Suppressor macrophage (primary cell): ENCODE results near the gene TM9SF3.
A peak's percentile ranks its signal among the peaks of the same experiment; 100 is the strongest.

Experiments used
- DNase-seq, 4 experiments: peaks; one replicate each; pipeline ENCODE4 v3.0.0-alpha.2; 2020 to 2022

Gene TM9SF3

DNA sequence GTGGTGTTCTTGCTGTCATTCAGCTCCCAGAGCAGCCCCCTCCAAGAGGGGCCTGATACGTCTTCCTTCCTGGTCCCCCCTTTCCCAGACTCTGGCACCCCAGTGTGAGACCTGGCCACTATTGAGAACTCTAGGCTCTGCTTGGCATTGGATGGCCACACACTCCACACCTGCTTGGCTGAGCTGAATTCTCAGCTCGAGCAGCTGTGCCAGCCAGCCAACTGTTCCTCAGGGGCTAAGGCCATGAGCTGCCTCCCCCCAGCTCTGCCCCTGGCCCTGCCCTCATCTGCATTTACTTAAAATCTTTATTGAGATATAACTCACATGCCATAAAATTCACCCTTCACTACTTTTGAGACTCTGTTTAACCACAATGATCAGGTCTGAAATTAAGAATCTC lies 79.8 kb downstream of the TM9SF3 start:
- DNase-seq: no peak

DNA sequence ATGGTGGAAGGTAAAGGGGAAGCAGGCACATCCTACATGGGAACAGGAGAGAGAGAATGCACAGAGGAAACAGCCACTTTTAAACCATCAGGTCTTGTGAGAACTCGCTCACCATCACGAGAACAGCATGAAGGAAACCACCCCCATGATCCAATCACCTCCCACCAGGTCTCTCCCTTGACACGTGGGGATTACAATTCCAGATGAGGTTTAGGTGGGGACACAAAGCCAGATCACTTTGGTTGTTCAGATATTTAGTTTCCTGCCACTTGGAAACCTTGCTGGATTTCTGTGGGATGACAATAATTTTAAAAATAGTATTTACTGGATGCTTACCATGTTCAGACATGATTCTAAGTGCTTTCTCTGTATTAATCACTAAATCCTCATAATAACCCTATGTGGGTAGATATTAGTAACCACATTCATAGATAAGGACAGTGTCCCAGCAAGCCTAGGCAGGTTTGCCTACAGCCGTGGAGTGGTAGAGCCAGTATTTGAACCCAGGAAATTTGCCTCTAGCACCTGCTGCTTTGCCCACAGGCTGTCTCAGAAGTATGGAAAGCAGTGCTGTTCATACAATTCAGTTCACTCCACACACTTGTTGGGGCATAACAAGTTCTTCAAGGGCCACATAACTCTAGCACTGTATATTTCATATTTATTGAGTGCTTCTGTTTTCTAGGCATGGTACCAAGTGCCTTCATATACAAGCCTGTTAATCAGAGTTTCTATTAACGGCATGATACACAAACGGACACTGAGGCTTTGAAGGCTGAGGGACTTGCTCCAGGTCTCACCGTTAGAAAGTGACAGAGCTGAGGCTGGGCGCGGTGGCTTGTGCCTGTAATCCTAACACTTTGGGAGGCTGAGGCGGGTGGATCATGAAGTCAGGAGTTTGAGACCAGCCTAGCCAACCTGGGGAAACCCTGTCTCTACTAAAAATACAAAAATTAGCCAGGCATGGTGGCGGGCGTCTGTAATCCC lies 81.4 kb downstream of the TM9SF3 start:
- DNase-seq: peak in 2 of 4 experiments; percentile 9

DNA sequence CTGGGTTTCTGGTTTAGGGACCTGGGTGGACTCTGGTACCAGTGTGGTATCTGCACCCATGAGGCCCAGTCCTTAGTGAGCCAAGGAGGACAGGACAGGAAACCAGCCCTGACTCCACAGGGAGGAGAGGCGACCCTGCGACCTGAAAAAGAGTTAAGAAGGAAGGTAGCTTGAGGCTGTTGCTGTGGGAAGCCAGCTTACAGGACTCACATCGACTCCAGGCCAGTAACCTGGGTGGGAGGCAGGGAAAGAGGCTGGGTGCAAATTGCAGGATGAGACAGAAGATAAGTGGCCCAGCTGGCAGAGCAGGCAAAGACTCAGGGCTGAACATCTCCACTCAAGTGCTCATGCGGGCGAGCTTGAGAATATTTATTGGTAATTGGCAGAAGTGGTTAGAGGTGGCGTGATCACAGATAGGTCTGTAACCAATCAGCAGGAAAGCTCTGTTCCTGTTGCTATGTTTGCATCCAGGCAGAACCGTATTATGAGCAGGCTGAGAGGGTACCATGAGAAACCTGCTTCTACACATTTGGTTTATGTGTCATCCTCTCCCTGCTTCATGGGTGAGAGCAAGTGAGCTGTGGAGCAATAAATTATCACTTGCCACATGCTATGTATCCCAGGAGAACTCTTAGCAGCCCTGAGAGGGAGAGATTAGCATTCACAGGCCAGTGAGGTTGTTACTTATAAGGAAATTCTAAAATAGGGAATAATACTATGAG lies 84.1 kb downstream of the TM9SF3 start:
- DNase-seq: no peak

DNA sequence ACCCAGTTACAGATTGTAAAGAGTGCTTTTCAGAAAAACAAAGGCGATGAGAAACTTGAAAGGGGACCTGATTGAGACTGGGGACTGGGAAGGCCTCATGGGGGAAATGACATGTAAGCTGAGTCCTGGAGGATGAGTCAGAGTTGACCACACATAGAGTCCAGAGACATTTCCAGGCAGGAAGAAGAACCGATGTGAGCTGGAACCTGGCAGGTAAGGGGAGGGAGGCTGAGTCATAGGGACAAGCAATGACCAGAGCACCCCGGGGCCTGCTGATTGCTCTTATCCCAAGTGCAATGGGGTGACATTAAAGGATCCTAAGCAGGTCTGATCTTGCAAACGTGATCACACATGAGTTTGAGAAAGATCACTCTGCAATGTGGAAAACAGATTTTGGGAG lies 84.8 kb downstream of the TM9SF3 start:
- no peak for DNase-seq

DNA sequence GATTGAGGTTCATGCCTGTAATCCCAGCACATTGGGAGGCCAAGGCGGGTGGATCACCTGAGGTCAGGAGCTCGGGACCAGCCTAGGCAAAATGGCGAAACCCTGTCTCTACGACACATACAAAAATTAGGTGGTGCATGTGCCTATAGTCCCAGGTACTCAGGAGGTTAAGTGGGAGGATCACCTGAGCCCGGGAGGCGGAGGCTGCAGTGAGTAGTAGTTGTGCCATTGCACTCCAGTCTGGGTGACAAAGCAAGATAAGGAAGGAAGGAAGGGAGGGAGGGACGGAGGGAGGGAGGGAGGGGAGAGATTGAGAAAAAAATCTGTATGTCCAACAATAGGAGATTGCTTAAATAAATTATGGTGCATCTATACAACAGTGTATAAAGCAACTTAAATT lies 86.3 kb downstream of the TM9SF3 start:
- DNase-seq: no peak

DNA sequence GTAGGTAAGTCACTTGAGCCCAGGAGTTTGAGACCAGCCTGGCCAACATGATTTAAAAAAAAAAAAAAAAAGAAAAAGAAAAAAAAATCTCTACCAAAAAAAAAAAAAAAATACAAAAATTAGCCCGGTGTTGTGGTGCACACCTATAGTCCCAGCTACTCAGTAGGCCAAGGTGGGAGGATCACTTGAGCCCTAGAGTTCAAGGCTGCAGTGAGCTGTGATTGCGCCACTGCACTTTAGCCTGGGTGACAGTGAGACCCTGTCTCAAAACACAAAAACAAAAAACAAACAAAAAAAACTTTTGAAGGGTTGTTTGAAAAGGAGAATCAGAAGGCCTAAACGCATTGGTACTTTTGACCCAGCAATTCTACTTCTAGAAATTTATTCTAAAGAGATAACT lies 86.8 kb downstream of the TM9SF3 start:
- no peak for DNase-seq

DNA sequence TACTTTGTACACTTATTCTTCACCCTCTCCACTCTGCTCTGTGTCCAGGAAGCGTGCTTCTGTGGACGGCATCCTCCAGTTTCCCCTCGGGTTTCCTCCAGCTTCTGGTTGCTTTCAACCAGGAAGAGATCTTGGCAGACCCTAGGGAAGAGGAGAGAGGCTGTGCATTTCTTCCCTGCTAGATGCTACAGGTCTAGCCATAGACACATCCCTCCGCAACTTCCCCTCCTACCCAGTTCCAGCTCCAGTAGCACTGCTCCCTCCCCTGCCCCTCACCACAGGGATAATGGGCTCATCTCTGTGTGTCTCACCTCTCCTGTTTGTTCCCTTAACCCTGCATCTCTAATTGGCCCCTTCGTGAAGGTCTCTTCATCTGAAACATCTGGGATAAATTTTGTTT lies 89.4 kb downstream of the TM9SF3 start:
- no peak for DNase-seq

DNA sequence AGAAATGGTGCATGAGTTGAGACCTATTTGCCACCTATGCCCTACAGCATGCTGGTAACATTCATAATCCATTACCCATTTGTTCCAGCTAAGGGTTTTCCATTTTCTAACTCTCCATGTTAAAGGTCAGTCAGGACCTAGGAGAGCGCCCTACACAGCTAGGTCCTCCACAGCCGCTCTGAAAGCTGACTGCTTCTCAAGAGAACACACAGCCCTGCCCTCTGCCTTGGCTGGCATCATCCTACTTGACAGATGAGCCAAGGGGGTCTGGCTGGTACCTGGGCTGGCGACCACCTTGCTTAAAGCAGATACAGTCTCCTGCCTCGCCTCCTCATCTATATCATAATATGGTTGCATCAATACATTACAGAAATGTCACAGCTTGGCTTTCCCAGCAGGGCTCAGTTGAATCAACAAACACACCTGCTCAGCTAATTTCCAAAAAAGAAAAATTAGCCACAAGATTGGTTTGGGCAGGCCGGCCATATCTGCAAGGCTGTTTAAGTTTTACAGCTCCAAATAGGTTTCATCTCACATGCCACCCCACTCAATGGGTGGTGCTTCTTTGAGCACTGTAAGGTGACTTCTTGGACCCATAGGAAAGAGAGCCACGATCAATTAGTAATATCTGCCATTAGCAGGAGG lies 90.4 kb downstream of the TM9SF3 start:
- peak in 2 of 4 experiments; percentile 33 to 40 for DNase-seq

DNA sequence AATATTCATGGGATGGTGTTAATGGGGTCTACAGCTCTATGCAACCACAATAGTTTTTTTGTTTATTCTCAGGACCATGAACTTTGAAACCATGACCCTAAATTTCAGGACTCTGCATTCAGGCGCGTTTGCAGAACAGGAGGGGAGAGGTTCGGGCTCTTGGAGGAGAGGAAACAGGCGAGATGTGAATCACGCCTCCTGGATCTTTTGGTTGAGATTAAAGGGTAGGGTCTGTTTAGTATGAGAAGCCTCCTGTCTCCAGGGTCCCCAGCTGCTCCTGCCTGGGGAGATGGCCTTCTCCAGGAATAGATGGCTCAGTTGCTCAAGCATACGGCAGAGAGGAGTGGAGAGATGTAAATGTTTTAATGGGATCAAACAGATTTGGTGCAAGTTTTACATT lies 91.3 kb downstream of the TM9SF3 start:
- DNase-seq: no peak

DNA sequence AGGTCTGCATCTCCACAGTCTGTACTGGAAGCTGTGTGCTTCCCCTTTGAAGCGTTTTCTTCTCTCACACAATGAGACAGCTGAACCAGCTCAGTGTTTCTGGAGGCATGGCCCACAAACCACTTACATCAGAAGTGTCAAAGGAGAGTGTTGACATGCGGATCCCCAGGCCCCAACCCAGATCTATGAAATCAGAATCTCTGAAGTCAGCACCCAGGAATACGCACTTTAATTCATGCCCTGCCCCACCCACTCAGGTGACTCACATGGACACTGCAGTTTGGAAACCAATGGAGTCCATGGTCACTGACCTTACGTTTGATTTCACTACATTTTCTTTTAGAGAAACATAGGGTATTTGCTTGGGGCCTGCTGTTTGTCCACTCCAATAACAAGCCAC lies 92.1 kb downstream of the TM9SF3 start:
- no peak for DNase-seq

DNA sequence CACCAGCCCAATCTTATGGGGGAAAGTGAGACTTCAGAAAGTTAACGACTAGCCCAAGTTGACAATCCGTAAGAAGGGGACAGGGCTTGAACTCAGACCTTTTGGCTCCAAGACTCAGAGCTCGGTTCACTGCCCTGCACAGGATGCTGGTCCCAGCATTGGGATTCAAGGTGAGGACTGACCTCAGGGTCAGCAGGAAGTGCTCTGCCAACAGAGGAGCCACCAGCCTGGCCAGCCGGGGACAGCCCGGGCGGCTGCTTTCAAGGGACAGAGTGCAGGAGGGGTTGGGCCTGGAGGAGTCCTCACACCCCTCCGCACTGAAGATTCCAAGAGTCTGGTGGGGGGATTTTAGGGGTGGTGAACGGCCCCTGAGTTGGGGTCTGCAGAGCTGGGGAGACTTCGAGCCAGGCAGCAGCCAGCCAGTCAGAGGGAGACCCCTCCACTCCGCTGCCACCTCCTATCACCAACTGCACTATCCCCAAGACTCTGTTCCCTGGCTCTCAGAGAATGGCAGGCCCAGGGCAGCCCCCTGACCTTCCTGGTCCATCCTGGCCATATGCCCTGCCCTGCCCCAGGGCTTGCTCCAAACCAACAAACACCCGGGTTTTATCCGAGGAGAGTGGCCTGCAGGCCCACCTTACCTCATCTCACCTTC lies 92.8 kb downstream of the TM9SF3 start:
- no peak for DNase-seq

DNA sequence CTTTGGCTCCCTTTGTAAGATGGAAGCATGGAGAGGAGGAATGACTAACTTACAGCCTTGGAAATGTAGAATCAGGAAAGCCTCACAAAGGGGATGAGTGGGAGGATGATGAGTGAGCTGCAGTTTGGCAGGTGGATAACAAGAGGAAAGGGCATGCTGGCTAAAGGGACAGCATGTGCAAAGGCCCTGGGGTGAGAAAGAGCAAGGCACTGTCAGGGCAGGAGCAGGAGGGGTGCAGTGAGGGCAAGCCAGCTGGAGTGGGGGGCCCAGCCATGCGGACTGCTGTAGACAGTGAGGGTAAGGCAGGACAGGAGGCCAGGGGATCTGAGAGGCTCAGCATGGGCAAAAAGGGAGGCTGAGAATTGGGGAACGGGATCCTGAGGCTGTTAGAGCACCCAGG lies 93.6 kb downstream of the TM9SF3 start:
- DNase-seq: no peak

DNA sequence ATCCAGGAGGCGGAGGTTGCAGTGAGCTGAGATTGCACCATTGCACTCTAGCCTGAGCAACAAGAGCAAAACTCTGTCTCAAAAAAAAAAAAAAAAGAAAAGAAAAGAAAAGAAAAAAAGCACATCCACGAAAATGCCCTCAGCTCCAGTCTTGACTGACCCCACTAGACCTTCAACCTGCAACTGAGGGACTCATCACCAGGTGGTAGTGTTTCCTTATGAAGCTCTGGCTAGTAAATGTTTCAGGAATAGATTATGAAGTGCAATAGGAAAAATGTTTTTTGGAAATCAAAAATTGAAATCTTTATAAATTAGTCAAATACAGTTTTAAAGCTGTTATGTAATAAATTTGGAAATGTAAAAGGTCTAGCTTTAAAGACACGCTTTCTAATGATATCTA lies 95.5 kb downstream of the TM9SF3 start:
- no peak for DNase-seq

DNA sequence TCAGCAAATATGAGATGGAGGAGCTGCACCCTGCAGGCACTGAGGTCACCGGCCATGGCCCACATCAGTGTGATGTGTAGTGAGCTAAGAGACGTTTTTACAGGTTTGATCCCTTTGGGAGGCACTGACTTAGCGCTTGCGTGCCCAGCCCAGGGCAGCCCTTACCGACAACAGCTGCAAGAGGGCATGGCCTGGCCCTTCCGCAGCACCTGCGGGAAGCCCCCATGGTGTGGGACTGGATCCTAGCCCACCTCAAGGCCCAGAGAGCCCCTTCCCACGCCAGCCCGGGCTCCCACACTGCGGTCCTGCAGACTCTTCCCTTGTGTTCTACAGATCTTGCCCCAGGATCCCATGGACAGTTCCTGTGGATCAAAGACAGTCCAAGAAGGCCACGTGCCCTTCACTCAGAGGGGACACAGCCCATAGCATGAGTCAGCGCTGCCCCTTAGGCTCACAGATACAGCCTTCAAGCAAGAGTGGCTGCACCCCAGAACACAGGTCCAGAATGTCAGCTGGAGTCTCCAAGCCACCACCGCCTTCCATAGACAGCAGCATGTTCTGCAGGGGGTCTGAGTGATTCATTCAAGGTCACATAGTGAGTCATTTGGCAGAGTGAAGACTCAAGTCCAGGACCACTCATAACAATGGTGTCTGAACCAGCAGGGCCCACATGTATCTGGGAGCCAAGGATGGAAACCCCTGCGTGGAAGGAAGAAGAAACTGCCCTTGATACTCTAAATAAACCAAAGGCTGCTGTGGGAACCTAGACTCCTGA lies 98.5 kb downstream of the TM9SF3 start:
- no peak for DNase-seq

DNA sequence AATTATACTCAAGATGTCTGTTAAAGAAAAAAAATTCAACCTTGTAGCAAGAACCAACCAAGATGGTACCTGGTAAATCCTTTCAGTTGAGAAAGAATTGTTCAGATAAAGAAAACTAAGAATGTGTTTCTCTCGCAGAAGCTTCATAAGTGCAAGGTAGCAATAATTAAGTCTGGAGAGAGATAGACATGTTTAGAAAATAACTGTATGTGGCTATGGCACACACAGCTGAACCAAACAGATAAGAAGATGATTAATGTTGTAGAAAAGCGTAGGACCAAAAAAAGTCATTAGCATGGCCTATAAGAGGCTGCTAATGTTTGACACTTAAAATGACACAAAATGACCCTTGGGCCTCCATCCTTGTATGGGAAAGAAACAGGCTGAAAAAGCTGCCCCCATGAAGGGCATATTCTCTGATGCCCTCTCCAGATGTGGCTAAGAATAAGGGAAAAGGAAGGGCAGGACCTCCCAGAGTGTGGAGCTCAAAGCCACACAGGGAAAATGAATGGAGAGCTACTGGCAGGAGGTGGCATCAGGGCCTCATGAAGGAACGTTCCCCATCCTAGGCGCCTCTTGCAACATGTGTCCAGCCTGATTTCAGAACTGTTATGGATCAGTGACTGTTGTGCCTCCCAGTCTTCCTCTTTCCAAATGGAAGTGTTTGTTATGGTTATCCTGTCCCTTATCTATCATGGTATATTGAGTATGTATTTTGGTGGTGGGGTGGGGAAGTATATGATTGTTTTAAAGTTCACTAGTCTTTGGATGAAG lies 103.8 kb downstream of the TM9SF3 start:
- DNase-seq: no peak

DNA sequence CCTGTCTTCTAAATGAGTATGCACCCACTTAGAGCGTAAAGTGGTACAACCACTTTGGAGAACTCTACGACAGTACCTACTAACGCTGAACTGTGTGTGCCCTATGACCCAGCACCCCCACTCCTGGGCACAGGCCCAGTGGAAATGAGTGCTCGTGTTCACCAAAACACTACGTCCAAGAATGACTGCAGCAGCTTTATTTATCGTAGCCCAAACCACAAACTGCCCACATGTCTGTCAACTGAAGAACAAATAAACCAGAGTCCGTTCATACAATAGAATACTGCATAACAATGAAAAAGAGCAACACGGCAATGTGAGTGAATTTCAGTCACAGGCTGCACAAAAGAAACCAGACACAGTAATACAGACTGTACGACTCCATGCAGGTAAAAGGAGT lies 108.5 kb downstream of the TM9SF3 start:
- no peak for DNase-seq

DNA sequence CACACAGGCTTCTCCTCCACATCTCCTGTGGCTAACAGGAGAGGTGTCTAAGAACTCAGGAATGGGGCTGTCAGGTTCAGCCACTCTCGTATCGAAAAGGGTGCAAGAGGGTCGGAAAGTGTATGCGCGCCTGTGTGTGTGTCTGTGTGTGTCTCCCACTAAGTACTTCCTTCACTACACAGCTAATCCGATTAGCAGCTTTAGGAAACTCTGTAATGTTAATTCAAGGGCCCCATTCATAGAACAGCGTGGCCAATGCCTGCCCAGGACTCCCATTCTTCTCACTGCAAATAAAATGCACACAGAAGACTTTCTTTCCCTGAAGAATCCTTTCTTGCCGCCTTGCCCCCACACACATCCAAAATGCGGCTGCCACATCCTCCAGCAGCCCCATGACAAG lies 112.9 kb downstream of the TM9SF3 start:
- DNase-seq: no peak

DNA sequence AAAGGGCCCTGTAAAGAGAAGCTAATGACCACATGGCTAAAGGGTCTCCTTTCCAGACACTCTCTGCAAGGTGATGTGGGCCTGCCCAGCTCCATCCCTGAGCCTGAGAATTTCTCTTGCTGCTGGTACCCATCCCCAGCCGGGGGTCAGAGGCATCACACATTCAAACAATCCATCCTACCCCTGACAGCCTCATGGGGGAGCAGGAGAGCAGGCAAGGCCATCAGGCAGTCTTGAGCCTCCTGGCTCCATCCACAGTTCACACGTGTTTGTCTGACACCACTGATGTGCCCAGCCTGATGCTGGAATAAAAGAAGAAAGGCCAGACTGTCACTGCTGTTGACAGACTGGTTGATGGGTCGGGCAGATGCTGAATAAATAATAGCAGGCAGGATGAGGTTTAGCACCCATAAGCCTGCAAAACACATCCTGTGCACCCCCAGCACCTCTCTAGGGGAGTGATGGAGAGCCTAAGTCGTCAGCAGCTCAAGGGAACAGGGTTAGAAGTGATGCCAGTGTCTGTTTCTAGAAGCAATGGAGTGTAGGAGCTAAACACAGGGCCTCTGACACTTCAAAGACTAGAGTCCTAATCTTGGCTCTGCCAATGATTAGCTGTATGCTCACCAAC lies 116.6 kb downstream of the TM9SF3 start:
- DNase-seq: peak in 3 of 4 experiments; percentile 32 to 52 (median 44)

DNA sequence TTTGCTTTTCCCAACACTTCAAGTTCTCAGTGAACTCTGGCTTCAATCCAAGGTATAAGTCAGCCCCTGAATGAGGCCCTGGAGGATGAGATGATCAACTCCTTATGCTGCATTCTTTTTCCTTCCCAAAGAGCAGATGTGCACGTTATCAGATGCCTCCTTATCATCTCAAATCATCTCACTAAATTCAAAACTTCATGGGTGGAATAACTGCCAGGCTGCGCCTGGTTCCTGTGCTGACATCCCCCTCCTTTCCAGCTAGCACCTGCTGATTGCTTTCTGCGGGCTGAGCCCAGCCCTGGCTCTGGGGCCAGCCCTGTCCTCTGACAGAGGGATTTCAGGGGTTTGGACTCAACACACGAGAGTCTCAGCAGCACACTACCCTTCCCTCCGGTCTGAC lies 118.0 kb downstream of the TM9SF3 start:
- no peak for DNase-seq
